ENCODE data around the gene ZNF200. TPM values are rescaled to one million over a fixed set of nuclear protein-coding genes. Genes with fewer than 3 reads are reported as not detected.
A peak's percentile ranks its signal among the peaks of the same experiment; 100 is the strongest.
"Not testable (repeated sequence)": the region's sequence is repeated elsewhere in the genome, so short reads cannot be mapped to it uniquely, and the experiment has no call there.

The ZNF200 gene
- total and polyA plus RNA-seq, 2 experiments from 2014 or later, result 4.6 to 12.5 TPM

GRCh38 chr16:3182608-3183444 is 52.1 kb downstream of the ZNF200 start:
- H3K4me3 ChIP-seq, result peak overlapping the region; percentile 16
- 2% methylated on average over 62 of the region's 72 CpGs for whole genome bisulfite sequencing (ENCODE audit: low lambda C conversion rate, missing lambda C conversion rate)
- no peaks in the 10 kb centered on the region for H3K9me3 ChIP-seq (ENCODE audit: low read depth)
- H3K79me2 ChIP-seq, result no peaks in the 10 kb centered on the region
- peak overlapping the region; percentile 81 for H2AFZ ChIP-seq
- peaks cover 14% of the 10 kb centered on the region for H3K4me1 ChIP-seq (ENCODE audit: insufficient read depth)
- no peak overlapping the region for H3K27ac ChIP-seq
- no peaks in the 10 kb centered on the region for H3K36me3 ChIP-seq (replicated peaks; ENCODE audit: insufficient read depth, low read depth)
- no peaks in the 10 kb centered on the region for H3K9me2 ChIP-seq (replicated peaks; ENCODE audit: insufficient read depth)
- peaks cover 90% of the 10 kb centered on the region for H3K27me3 ChIP-seq
- no peak for DNase-seq (ENCODE audit: low spot score)
- peak; percentile 25 for TF ChIP-seq CTCF (IDR thresholded peaks at IDR 0.05; ENCODE audit: poor library complexity)
- TF ChIP-seq EZH2phosphoT487 (IDR thresholded peaks at IDR 0.05; ENCODE audit: low read depth, severe bottlenecking, unreplicated experiment), result no peak
- TF ChIP-seq EZH2 (IDR thresholded peaks at IDR 0.05; ENCODE audit: borderline replicate concordance), result peak; percentile 40
- no peaks in the 10 kb centered on the region for H4K20me1 ChIP-seq (ENCODE audit: insufficient read depth, poor library complexity, severe bottlenecking)
- H3K4me2 ChIP-seq, result peak overlapping the region; percentile 94

GRCh38 chr16:3182293-3182607 is 52.7 kb downstream of the ZNF200 start:
- H4K20me1 ChIP-seq (ENCODE audit: insufficient read depth, poor library complexity, severe bottlenecking); DNase-seq (ENCODE audit: low spot score); H3K79me2 ChIP-seq; H3K27ac ChIP-seq; H3K9me2 ChIP-seq (replicated peaks; ENCODE audit: insufficient read depth); H3K9me3 ChIP-seq (ENCODE audit: low read depth); H3K36me3 ChIP-seq (replicated peaks; ENCODE audit: insufficient read depth, low read depth): not testable (repeated sequence)
- 24% methylated on average over 8 of the region's 8 CpGs for WGBS (ENCODE audit: low lambda C conversion rate, missing lambda C conversion rate)
- peaks cover 14% of the 10 kb centered on the region for H3K4me1 ChIP-seq (ENCODE audit: insufficient read depth)
- peak overlapping the region; percentile 94 for H3K4me2 ChIP-seq
- peak overlapping the region; percentile 16 for H3K4me3 ChIP-seq
- H2AFZ ChIP-seq, result peak overlapping the region; percentile 81
- peaks cover 91% of the 10 kb centered on the region for H3K27me3 ChIP-seq

- WGBS (ENCODE audit: low lambda C conversion rate, missing lambda C conversion rate), result 13% methylated on average over 21 of the region's 21 CpGs
- H2AFZ ChIP-seq, result no peak overlapping the region
- TF ChIP-seq EZH2phosphoT487 (IDR thresholded peaks at IDR 0.05; ENCODE audit: low read depth, severe bottlenecking, unreplicated experiment), result no peak
- no peak for TF ChIP-seq EZH2 (IDR thresholded peaks at IDR 0.05; ENCODE audit: borderline replicate concordance)
- TF ChIP-seq CTCF (IDR thresholded peaks at IDR 0.05; ENCODE audit: poor library complexity), result no peak
- no peaks in the 10 kb centered on the region for H3K79me2 ChIP-seq
- H3K9me3 ChIP-seq (ENCODE audit: low read depth), result no peaks in the 10 kb centered on the region
- H3K36me3 ChIP-seq (replicated peaks; ENCODE audit: insufficient read depth, low read depth), result no peaks in the 10 kb centered on the region
- H3K4me1 ChIP-seq (ENCODE audit: insufficient read depth), result peaks cover 14% of the 10 kb centered on the region
- no peak for DNase-seq (ENCODE audit: low spot score)
- H3K4me2 ChIP-seq, result no peak overlapping the region
- peaks cover 93% of the 10 kb centered on the region for H3K27me3 ChIP-seq
- no peak overlapping the region for H3K4me3 ChIP-seq
- no peaks in the 10 kb centered on the region for H4K20me1 ChIP-seq (ENCODE audit: insufficient read depth, poor library complexity, severe bottlenecking)
- no peaks in the 10 kb centered on the region for H3K9me2 ChIP-seq (replicated peaks; ENCODE audit: insufficient read depth)
- H3K27ac ChIP-seq, result no peak overlapping the region
These were observed 54.5 kb downstream of the ZNF200 start for GRCh38 chr16:3180445-3180878.

GRCh38 chr16:3179651-3180050 is 55.3 kb downstream of the ZNF200 start:
- no peak overlapping the region for H2AFZ ChIP-seq
- peaks cover 14% of the 10 kb centered on the region for H3K4me1 ChIP-seq (ENCODE audit: insufficient read depth)
- no peak for DNase-seq (ENCODE audit: low spot score)
- TF ChIP-seq EZH2 (IDR thresholded peaks at IDR 0.05; ENCODE audit: borderline replicate concordance) (no peak), CTCF (IDR thresholded peaks at IDR 0.05; ENCODE audit: poor library complexity) (no peak), EZH2phosphoT487 (IDR thresholded peaks at IDR 0.05; ENCODE audit: low read depth, severe bottlenecking, unreplicated experiment) (no peak)
- H4K20me1 ChIP-seq (ENCODE audit: insufficient read depth, poor library complexity, severe bottlenecking), result no peaks in the 10 kb centered on the region
- H3K9me3 ChIP-seq (ENCODE audit: low read depth), result no peaks in the 10 kb centered on the region
- no peak overlapping the region for H3K4me2 ChIP-seq
- H3K9me2 ChIP-seq (replicated peaks; ENCODE audit: insufficient read depth), result no peaks in the 10 kb centered on the region
- peaks cover 97% of the 10 kb centered on the region for H3K27me3 ChIP-seq
- no peak overlapping the region for H3K27ac ChIP-seq
- no peaks in the 10 kb centered on the region for H3K79me2 ChIP-seq
- no peaks in the 10 kb centered on the region for H3K36me3 ChIP-seq (replicated peaks; ENCODE audit: insufficient read depth, low read depth)
- 69% methylated on average over 8 of the region's 8 CpGs for WGBS (ENCODE audit: low lambda C conversion rate, missing lambda C conversion rate)
- H3K4me3 ChIP-seq, result no peak overlapping the region

All from hepatocyte (in vitro differentiated cells).